Activated naive CD8-positive, alpha-beta T cell treated with anti-CD3 and anti-CD28 coated beads, Interleukin-2, amount 50 U/mL, for 16 hours (primary cell): ENCODE results near the gene SCN2A.

Experiments used
- DNase-seq: peaks from one replicate; pipeline ENCODE4 v3.0.0-alpha.2; 2020; ENCODE audit warnings: low read depth, low spot score

Gene SCN2A

GRCh38 chr2:165420231-165420630 is 181.0 kb downstream of the SCN2A start:
- no peak for DNase-seq

- no peak for DNase-seq
Measured at GRCh38 chr2:165423081-165423480, 183.9 kb downstream of the SCN2A start.

GRCh38 chr2:165425556-165425955 is 186.3 kb downstream of the SCN2A start:
- DNase-seq = no peak

GRCh38 chr2:165427686-165428085 is 188.5 kb downstream of the SCN2A start:
- no peak for DNase-seq

GRCh38 chr2:165428926-165429325 is 189.7 kb downstream of the SCN2A start:
- no peak for DNase-seq

- DNase-seq = no peak
Measured at GRCh38 chr2:165431014-165431413, 191.8 kb downstream of the SCN2A start.

- no peak for DNase-seq
Measured at GRCh38 chr2:165432234-165432966, 193.2 kb downstream of the SCN2A start.

- no peak for DNase-seq
Measured at GRCh38 chr2:165434865-165435496, 195.8 kb downstream of the SCN2A start.

GRCh38 chr2:165435611-165436010 is 196.4 kb downstream of the SCN2A start:
- no peak for DNase-seq

GRCh38 chr2:165436559-165436958 is 197.3 kb downstream of the SCN2A start:
- DNase-seq = no peak

GRCh38 chr2:165440367-165440766 is 201.2 kb downstream of the SCN2A start:
- DNase-seq = no peak
